Gastrocnemius medialis (tissue), 4 donors: ENCODE results near the gene OR10Z1. TPM values are rescaled to one million over a fixed set of nuclear protein-coding genes. Genes with fewer than 3 reads are reported as not detected.

Experiments used
- ATAC-seq, 2 donors: fragments of 150-250 bp; one replicate each; pipeline ENCODE4 v1.9.1; 2016
- DNase-seq, 2 donors: peaks; one replicate each; pipeline ENCODE4 v3.0.0-alpha.2; 2019
- H3K27ac ChIP-seq, 4 donors: fragments of 200-600 bp; sonication (generic); 1 replicate in 1 of 4; 2 replicates in 3 of 4; pipeline ENCODE4 v1.5.1; 2016 to 2018; ENCODE audit warnings: mild to moderate bottlenecking in 2 of 4, moderate library complexity in 1 of 4
- H3K27me3 ChIP-seq, 3 donors: fragments of 200-600 bp; sonication (generic) in 2 of 3; 1 replicate in 1 of 3; 2 replicates in 2 of 3; pipeline versions ENCODE4 v1.5.1 to v1.6.0; 2016 to 2019; ENCODE audit warnings: mild to moderate bottlenecking in 1 of 3, moderate library complexity in 1 of 3
- H3K36me3 ChIP-seq, 2 donors: fragments of 200-600 bp; sonication (generic) in 1 of 2; one replicate each; pipeline ENCODE4 v1.5.1; 2017 to 2018
- H3K4me1 ChIP-seq, 2 donors: fragments of 200-600 bp; sonication (generic) in 1 of 2; one replicate each; pipeline ENCODE4 v1.5.1; 2016 to 2017; ENCODE audit warnings: mild to moderate bottlenecking in 2 of 2
- H3K4me3 ChIP-seq, 4 donors: fragments of 200-600 bp; sonication (generic) in 3 of 4; 1 replicate in 1 of 4; 2 replicates in 3 of 4; pipeline ENCODE4 v1.5.1; 2016 to 2019; ENCODE audit warnings: mild to moderate bottlenecking in 2 of 4
- H3K9me3 ChIP-seq, 3 donors: fragments of 200-600 bp; sonication (generic) in 2 of 3; 1 replicate in 1 of 3; 2 replicates in 2 of 3; pipeline ENCODE4 v1.5.1; 2016 to 2019
- POLR2A ChIP-seq, 2 donors: fragments of 450-650 bp; IDR thresholded peaks; one replicate each; pipeline ENCODE4 v1.6.1; 2017; ENCODE audit warnings: antibody characterized with exemption in 2 of 2, mild to moderate bottlenecking in 2 of 2, moderate library complexity in 2 of 2
- in situ Hi-C, 4 donors: fragments of 200-750 bp; cut with MboI; loops; one replicate each; pipeline versions ENCODE4 v1.15.0 to v1.8.0; 2017; ENCODE audit warnings: low sequenced_read_pairs in 4 of 4
- intact Hi-C: fragments of 100-400 bp; cut with DNase I; formaldehyde crosslinking; loops from one replicate; pipeline ENCODE4 v1.15.1; 2023; ENCODE audit warnings: low total_unique reads
- total RNA-seq, 4 donors: library from RNA; depleted of rRNA; stranded (reverse); fragments of >200 nt; gene quantifications; one replicate each; pipeline versions ENCODE4 v1.1.0 to v1.2.3, GENCODE V29; 2016
- TF ChIP-seq, protein P1 (sequence below), 5 experiments: fragments of 450-650 bp in 3 of 5; fragments of 200-600 bp in 2 of 5; sonication (generic) in 2 of 5; IDR thresholded peaks in 4 of 5; conservative IDR thresholded peaks in 1 of 5; 1 replicate in 4 of 5; 2 replicates in 1 of 5; pipeline ENCODE4 v1.5.1; 2016 to 2019; ENCODE audit warnings: antibody characterized with exemption in 5 of 5, mild to moderate bottlenecking in 3 of 5, moderate library complexity in 3 of 5

Gene OR10Z1
- total RNA-seq, 4 donors from 2014 or later: not detected

DNA sequence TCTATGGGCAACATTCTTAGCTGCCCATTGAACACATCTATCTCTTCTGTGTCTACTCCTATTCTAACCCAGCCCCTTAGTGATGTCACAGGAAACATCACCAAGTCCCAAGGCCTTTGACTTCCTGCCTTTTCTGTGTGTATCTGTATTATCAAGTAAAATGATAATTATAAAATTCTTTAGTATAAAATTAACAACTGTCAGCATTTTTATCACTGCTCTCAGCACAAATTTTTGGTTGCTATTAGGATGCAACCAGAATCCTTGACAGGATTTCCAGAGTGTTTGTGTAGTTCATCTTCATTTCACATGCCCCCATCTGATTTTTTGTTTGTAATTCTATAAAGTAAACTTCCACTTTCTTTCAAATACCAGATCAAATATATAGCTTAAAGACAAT is 33.8 kb downstream of the OR10Z1 start:
- no peaks in the 10 kb centered on the region for H3K4me1 ChIP-seq
- H3K9me3 ChIP-seq: no peaks in the 10 kb centered on the region
- H3K27me3 ChIP-seq: no peaks in the 10 kb centered on the region
- DNase-seq (no peak), ATAC-seq (no peak)
- intact Hi-C loops (no loop called here), in situ Hi-C loops (no loop called here)
- no peak overlapping the region for H3K4me3 ChIP-seq
- TF ChIP-seq, protein P1, sequence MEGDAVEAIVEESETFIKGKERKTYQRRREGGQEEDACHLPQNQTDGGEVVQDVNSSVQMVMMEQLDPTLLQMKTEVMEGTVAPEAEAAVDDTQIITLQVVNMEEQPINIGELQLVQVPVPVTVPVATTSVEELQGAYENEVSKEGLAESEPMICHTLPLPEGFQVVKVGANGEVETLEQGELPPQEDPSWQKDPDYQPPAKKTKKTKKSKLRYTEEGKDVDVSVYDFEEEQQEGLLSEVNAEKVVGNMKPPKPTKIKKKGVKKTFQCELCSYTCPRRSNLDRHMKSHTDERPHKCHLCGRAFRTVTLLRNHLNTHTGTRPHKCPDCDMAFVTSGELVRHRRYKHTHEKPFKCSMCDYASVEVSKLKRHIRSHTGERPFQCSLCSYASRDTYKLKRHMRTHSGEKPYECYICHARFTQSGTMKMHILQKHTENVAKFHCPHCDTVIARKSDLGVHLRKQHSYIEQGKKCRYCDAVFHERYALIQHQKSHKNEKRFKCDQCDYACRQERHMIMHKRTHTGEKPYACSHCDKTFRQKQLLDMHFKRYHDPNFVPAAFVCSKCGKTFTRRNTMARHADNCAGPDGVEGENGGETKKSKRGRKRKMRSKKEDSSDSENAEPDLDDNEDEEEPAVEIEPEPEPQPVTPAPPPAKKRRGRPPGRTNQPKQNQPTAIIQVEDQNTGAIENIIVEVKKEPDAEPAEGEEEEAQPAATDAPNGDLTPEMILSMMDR (IDR thresholded peaks at IDR 0.05 in 4 of 5, conservative IDR thresholded peaks at IDR 0.05 in 1 of 5): no peak
- TF ChIP-seq POLR2A (IDR thresholded peaks at IDR 0.05): no peak
- H3K36me3 ChIP-seq: no peaks in the 10 kb centered on the region
- H3K27ac ChIP-seq: no peak overlapping the region

DNA sequence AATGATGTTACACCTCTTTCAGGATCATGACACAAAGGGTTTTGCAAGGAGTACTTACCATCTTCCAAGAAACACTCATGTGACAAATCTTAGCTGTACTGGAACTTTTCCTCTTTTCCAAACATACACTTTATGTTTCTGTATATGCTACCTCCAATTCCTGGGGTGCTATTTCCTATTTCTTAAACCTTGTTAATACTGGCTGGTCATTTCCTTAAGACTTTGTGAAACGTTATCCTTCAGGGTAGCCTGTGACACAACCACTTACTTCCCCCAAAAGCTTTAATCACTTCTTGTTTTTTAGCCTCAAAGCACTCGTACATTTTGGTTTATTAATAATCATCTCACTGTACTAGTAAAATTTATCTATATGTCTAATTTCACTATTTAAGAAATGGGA is 39.4 kb downstream of the OR10Z1 start:
- no peak for TF ChIP-seq POLR2A (IDR thresholded peaks at IDR 0.05)
- TF ChIP-seq, protein P1 (IDR thresholded peaks at IDR 0.05 in 4 of 5, conservative IDR thresholded peaks at IDR 0.05 in 1 of 5): no peak
- H3K4me1 ChIP-seq: no peaks in the 10 kb centered on the region
- in situ Hi-C loops: no loop called here
- H3K9me3 ChIP-seq: no peaks in the 10 kb centered on the region
- intact Hi-C loops: no loop called here
- ATAC-seq (no peak), DNase-seq (no peak)
- H3K27me3 ChIP-seq: no peaks in the 10 kb centered on the region
- no peak overlapping the region for H3K4me3 ChIP-seq
- H3K27ac ChIP-seq: no peak overlapping the region
- no peaks in the 10 kb centered on the region for H3K36me3 ChIP-seq

DNA sequence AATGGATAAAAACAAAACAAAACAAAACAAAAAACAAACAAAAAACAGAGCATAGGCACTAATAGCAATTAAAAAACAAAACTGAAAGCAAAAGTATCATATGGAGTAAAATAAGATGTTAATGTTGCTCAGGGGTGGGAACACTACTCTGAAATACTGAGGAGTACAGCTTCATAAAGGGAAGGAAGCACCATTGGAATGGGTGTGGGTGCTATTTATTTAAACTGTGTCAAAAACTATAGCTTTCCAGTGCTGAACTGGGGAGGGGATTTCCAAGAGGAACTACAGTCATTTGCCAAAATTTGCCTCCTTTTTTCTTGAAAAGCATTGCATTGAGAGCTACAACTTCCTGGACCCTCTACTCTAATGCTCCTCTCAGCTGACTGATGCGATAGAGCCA is 41.4 kb downstream of the OR10Z1 start:
- Histone ChIP-seq H3K4me1 (no peaks in the 10 kb centered on the region), H3K36me3 (no peaks in the 10 kb centered on the region), H3K4me3 (no peak overlapping the region), H3K27ac (no peak overlapping the region), H3K9me3 (no peaks in the 10 kb centered on the region), H3K27me3 (no peaks in the 10 kb centered on the region)
- ATAC-seq: no peak
- no peak for DNase-seq
- intact Hi-C loops (no loop called here), in situ Hi-C loops (no loop called here)
- TF ChIP-seq, protein P1 (IDR thresholded peaks at IDR 0.05 in 4 of 5, conservative IDR thresholded peaks at IDR 0.05 in 1 of 5): no peak
- no peak for TF ChIP-seq POLR2A (IDR thresholded peaks at IDR 0.05)

DNA sequence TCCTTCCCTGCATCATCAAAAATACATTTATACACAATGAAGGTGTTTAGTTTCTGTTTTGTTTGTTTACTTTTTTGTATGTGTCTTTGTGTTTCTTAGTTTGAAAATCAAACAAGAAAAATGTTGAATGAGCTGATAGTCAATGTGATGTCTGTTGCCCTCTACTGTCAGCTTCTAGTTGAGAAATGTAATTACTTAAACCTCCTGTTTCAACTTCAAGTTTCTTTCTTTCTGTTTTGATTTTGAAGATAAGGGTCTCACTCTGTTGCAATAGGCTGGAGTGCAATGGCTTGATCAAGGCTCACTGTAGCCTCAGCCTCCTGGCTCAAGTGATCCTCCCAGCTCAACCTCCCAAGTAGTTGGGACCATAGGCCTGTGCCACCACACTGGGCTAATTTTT is 44.0 kb downstream of the OR10Z1 start:
- H3K36me3 ChIP-seq: no peaks in the 10 kb centered on the region
- no peaks in the 10 kb centered on the region for H3K9me3 ChIP-seq
- TF ChIP-seq, protein P1 (IDR thresholded peaks at IDR 0.05 in 4 of 5, conservative IDR thresholded peaks at IDR 0.05 in 1 of 5): no peak
- in situ Hi-C loops: no loop called here
- no peak overlapping the region for H3K27ac ChIP-seq
- no peak for ATAC-seq
- H3K27me3 ChIP-seq: no peaks in the 10 kb centered on the region
- no peak for DNase-seq
- no peaks in the 10 kb centered on the region for H3K4me1 ChIP-seq
- no peak overlapping the region for H3K4me3 ChIP-seq
- intact Hi-C loops: no loop called here

DNA sequence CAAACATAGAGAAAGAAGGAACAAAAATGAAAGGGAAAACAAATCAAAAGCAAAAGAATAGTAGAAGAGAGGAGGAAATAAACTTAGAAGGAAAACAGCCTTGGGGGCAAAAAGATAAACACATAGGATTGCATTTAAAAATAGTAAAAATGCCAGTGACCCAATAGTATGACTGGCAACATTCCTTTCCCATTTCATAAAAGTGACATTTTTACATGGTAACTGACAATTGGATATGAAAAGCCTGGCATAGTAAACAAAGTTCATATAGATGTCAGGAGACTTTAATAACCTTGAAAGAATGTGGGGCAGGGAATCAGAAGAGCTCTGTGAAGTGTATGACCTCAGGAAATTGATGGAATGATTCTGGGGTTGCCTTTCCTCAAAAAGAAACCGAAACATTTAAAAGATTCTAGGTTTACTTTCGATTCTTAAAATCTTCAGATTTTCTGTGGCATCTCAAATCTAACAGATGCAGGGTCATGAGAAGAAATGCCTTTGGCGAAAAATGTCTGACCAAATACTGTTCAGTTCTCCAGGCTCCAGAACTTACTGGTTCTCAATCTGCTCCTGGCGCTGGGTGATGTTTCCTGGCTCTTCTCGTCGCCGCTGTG is 47.8 kb downstream of the OR10Z1 start:
- TF ChIP-seq POLR2A (IDR thresholded peaks at IDR 0.05): no peak
- TF ChIP-seq, protein P1 (IDR thresholded peaks at IDR 0.05 in 4 of 5, conservative IDR thresholded peaks at IDR 0.05 in 1 of 5): no peak

More for the DNA sequence above, 47.8 kb downstream of the OR10Z1 start:
- Histone ChIP-seq H3K27me3 (no peaks in the 10 kb centered on the region), H3K27ac (no peak overlapping the region), H3K4me3 (no peak overlapping the region), H3K9me3 (no peaks in the 10 kb centered on the region), H3K36me3 (no peaks in the 10 kb centered on the region), H3K4me1 (no peaks in the 10 kb centered on the region)
- intact Hi-C loops: no loop called here
- DNase-seq (no peak), ATAC-seq (no peak)
- in situ Hi-C loops: no loop called here
